Lung (tissue), 12 donors: ENCODE measurements around the gene CFAP45. TPM values are rescaled to one million over a fixed set of nuclear protein-coding genes. Genes with fewer than 3 reads are reported as not detected.

ENCODE experiments used
- ATAC-seq: fragments of 200-7000 bp; cut with Tn5 transposase; one replicate; pipeline ENCODE4 v1.9.1; 2020; ENCODE audit warnings: moderate number of reproducible peaks; ENCODE audit not compliant: insufficient read depth, low FRiP score
- DNase-seq, 3 donors: peaks; one replicate each; pipeline ENCODE4 v3.0.0-alpha.2; 2013 to 2017
- H3K27ac ChIP-seq, 2 donors: one replicate each; pipeline ENCODE4 v1.5.1; 2013; ENCODE audit warnings: mild to moderate bottlenecking in 2 of 2, moderate library complexity in 2 of 2, control low read depth in 1 of 2, inconsistent platforms in 1 of 2, low read depth in 1 of 2, low read length in 1 of 2
- H3K27me3 ChIP-seq, 3 donors: one replicate each; pipeline ENCODE4 v1.5.1; 2013; ENCODE audit warnings: low read length in 2 of 3; ENCODE audit not compliant: control insufficient read depth in 3 of 3, insufficient read depth in 3 of 3
- H3K36me3 ChIP-seq, 4 donors: one replicate each; pipeline ENCODE4 v1.5.1; 2013; ENCODE audit warnings: low read length in 4 of 4, mild to moderate bottlenecking in 1 of 4, moderate library complexity in 1 of 4; ENCODE audit not compliant: control insufficient read depth in 4 of 4, insufficient read depth in 4 of 4
- H3K4me1 ChIP-seq, 5 donors: one replicate each; pipeline ENCODE4 v1.5.1; 2013; ENCODE audit warnings: low read length in 5 of 5, mild to moderate bottlenecking in 2 of 5, moderate library complexity in 1 of 5; ENCODE audit not compliant: control insufficient read depth in 5 of 5, insufficient read depth in 5 of 5
- H3K4me3 ChIP-seq: one replicate; pipeline ENCODE4 v1.5.1; 2013; ENCODE audit warnings: mild to moderate bottlenecking, control low read depth, moderate library complexity
- H3K9ac ChIP-seq, 2 donors: one replicate each; pipeline ENCODE4 v1.5.1; 2013; ENCODE audit warnings: low read length in 2 of 2, control low read depth in 1 of 2; ENCODE audit not compliant: insufficient read depth in 1 of 2
- H3K9me3 ChIP-seq, 4 donors: one replicate each; pipeline ENCODE4 v1.5.1; 2013; ENCODE audit warnings: low read length in 3 of 4, mild to moderate bottlenecking in 1 of 4, moderate library complexity in 1 of 4; ENCODE audit not compliant: control insufficient read depth in 4 of 4, insufficient read depth in 3 of 4
- WGBS, 2 donors: extraction: QIAGEN DNeasy Blood & Tissue Kit; methylation state at CpG; one replicate each; pipeline ENCODE4 v1.1.7; 2013; 5-methylcytosine and 5-hydroxymethylcytosine counted together
- polyA plus RNA-seq, 2 donors: library from polyadenylated mRNA; stranded (reverse); fragments of 200-250 nt; gene quantifications; one replicate each; pipeline ENCODE4 v1.2.1, GENCODE V29; 2013
- total RNA-seq, 2 donors: library from RNA; depleted of rRNA in 1 of 2; stranded (reverse); fragments of >200 nt in 1 of 2; gene quantifications; one replicate each; pipeline ENCODE4 v1.2.1, GENCODE V29; 2014 to 2021
- TF ChIP-seq, protein P1 (sequence below): IDR thresholded peaks from 2 replicates; pipeline ENCODE4 v1.5.1; 2012; ENCODE audit warnings: mild to moderate bottlenecking; ENCODE audit errors: control extremely low read depth, extremely low read depth
- donor health status: control.
- donor health status: control.
- donor health status: Bipolar disorder and iron deficiency.
- donor health status: healthy.
- donor health status: DM: yes; HTN: yes; CAD: no.

CFAP45 gene
- total and polyA plus RNA-seq, 4 donors = 9.4 to 29.5 (median 13.1) TPM

DNA sequence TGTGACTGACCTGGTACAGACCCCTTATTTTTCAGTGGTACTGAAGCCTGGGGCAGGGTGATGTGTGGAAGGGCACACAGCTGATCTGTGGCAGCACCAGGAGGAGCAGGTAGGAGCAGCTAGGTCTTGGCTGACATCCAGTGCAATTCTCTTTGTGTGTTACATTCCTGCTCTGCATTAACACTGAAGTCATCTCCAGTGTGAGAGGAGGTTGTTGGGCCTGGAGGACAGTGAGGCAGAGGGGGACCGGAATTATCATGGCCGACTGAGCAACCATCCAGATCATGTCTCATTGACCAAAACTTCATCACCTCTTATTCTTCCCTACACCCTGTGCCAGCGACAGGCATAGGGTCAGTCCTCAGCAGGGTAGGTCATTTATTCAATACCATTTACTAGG, 71.8 kb downstream of the CFAP45 start:
- Histone ChIP-seq H3K9me3 (no peaks in the 10 kb centered on the region), H3K36me3 (no peaks in the 10 kb centered on the region), H3K4me1 (peaks cover 0 to 23% (median 0%) of the 10 kb centered on the region in 5 donors), H3K27ac (no peak overlapping the region), H3K27me3 (no peaks in the 10 kb centered on the region), H3K9ac (no peak overlapping the region), H3K4me3 (no peak overlapping the region)
- TF ChIP-seq, protein P1, sequence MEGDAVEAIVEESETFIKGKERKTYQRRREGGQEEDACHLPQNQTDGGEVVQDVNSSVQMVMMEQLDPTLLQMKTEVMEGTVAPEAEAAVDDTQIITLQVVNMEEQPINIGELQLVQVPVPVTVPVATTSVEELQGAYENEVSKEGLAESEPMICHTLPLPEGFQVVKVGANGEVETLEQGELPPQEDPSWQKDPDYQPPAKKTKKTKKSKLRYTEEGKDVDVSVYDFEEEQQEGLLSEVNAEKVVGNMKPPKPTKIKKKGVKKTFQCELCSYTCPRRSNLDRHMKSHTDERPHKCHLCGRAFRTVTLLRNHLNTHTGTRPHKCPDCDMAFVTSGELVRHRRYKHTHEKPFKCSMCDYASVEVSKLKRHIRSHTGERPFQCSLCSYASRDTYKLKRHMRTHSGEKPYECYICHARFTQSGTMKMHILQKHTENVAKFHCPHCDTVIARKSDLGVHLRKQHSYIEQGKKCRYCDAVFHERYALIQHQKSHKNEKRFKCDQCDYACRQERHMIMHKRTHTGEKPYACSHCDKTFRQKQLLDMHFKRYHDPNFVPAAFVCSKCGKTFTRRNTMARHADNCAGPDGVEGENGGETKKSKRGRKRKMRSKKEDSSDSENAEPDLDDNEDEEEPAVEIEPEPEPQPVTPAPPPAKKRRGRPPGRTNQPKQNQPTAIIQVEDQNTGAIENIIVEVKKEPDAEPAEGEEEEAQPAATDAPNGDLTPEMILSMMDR = no peak
- DNase-seq = no peak
- ATAC-seq = no peak
- 78 to 95% methylated on average over 3 of the region's 3 CpGs for WGBS, 2 donors

DNA sequence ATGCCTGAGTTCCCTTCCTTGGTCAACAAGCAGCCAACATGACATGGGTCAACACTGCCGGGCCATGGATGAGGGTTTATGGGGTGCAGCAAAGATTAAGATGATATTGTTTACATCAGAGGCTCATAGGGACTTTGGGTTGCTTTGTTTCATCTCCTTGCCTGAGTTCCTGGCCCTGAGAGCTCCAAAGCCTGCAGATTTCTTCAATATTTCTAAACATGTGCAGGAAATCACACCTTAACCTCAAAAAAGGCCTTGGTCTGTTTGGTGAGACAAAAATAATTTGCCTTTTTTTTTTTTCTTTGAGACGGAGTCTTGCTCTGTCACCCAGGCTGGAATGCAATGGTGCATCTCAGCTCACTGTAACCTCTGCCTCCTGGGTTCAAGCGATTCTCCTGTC, 72.4 kb downstream of the CFAP45 start:
- Histone ChIP-seq H3K4me3 (no peak overlapping the region), H3K36me3 (no peaks in the 10 kb centered on the region), H3K4me1 (peaks cover 0 to 23% (median 0%) of the 10 kb centered on the region in 5 donors), H3K9ac (no peak overlapping the region), H3K9me3 (no peaks in the 10 kb centered on the region), H3K27ac (peak overlapping the region in 1 of 2 donors; percentile 15), H3K27me3 (peaks cover 0 to 2% (median 0%) of the 10 kb centered on the region in 3 donors)
- ATAC-seq = no peak
- WGBS, 2 donors = 84 to 85% methylated on average over 3 of the region's 3 CpGs
- TF ChIP-seq, protein P1 = no peak
- no peak for DNase-seq

DNA sequence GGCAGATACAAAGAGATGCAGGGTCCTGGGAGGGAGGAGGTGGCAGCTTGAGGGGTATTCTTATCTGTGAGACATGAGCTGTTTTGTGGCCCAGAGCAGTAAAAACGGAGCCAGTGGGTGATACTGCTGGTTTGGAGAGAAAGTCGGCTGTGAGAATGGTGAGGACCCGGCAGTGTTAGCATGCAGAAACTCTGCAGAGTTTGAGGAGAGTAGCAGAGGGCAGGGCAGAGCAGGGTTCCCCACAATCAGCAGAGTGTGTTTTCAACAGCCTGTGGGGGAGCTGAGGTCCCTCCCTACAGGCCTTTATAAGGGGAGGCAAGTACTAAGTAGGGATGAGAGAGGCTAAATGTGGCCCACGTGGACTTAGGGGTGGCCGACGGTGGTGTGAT, 72.9 kb downstream of the CFAP45 start:
- H3K9ac ChIP-seq = no peak overlapping the region
- H3K4me1 ChIP-seq = peaks cover 0 to 23% (median 0%) of the 10 kb centered on the region in 5 donors
- 86 to 92% methylated on average over 6 of the region's 6 CpGs for WGBS, 2 donors
- ATAC-seq = no peak
- no peaks in the 10 kb centered on the region for H3K36me3 ChIP-seq
- peaks cover 0 to 4% (median 0%) of the 10 kb centered on the region in 3 donors for H3K27me3 ChIP-seq
- no peak for DNase-seq
- H3K4me3 ChIP-seq = no peak overlapping the region
- TF ChIP-seq, protein P1 = no peak
- peak overlapping the region in 1 of 2 donors; percentile 26 for H3K27ac ChIP-seq
- no peaks in the 10 kb centered on the region for H3K9me3 ChIP-seq
